Bronchial epithelial cell (primary cell): ENCODE data around the gene CAPN5. TPM values are rescaled to one million over a fixed set of nuclear protein-coding genes. Genes with fewer than 3 reads are reported as not detected.

Experiments used
- DNase-seq: peaks from one replicate; pipeline ENCODE4 v3.0.0-alpha.2; 2010; ENCODE audit warnings: low read depth
- FAIRE-seq: peaks from 2 replicates; lab custom pipeline; 2011; peaks lifted over from hg19 to GRCh38; lab: Jason Lieb, UNC
- H3K27me3 ChIP-seq: 2 replicates; pipeline ENCODE4 v1.5.1; 2011; ENCODE audit warnings: low read length; ENCODE audit not compliant: control insufficient read depth, insufficient read depth
- H3K36me3 ChIP-seq: 2 replicates; pipeline ENCODE4 v1.5.1; 2011; ENCODE audit warnings: low read length; ENCODE audit not compliant: control insufficient read depth, insufficient read depth
- H3K4me3 ChIP-seq: 2 replicates; pipeline ENCODE4 v1.5.1; 2011; ENCODE audit warnings: mild to moderate bottlenecking, low read depth, low read length, control low read depth
- total RNA-seq: library from RNA; depleted of rRNA; stranded (reverse); fragments of >200 nt; gene quantifications from 2 replicates; pipeline ENCODE4 v1.2.1, GENCODE V29; 2014
- TF ChIP-seq, protein P1 (sequence below): IDR thresholded peaks from 2 replicates; pipeline ENCODE4 v1.5.1; 2011; ENCODE audit warnings: mild to moderate bottlenecking, moderate library complexity, low read length, control low read depth, inconsistent platforms; ENCODE audit not compliant: insufficient read depth, severe bottlenecking

The CAPN5 gene
- total RNA-seq, 1 donor from 2014 or later, result 3.2 TPM

DNA sequence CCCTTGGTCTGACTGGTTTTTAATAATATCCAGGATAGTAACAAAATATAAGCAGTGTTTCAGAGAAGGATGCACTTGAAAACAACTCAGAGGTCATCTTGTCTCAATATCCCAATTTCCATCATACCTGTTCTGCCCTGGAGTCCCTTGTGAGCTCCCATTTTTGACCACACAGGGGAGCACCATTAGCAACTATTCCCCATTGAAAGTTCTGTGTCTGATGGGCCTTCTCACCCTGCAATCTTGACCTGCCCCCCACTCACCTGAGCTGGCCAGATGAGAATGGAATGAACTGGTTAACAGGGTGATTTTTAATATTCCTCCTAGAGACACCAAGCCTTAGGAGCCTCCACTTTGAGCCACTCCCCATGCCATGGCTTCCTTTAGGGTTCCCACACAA is 3.8 kb upstream of the CAPN5 start:
- H3K27me3 ChIP-seq, result no peaks in the 10 kb centered on the region
- DNase-seq (peak; percentile 8), FAIRE-seq (no peak)
- no peaks in the 10 kb centered on the region for H3K36me3 ChIP-seq
- no peak overlapping the region for H3K4me3 ChIP-seq
- TF ChIP-seq, protein P1, sequence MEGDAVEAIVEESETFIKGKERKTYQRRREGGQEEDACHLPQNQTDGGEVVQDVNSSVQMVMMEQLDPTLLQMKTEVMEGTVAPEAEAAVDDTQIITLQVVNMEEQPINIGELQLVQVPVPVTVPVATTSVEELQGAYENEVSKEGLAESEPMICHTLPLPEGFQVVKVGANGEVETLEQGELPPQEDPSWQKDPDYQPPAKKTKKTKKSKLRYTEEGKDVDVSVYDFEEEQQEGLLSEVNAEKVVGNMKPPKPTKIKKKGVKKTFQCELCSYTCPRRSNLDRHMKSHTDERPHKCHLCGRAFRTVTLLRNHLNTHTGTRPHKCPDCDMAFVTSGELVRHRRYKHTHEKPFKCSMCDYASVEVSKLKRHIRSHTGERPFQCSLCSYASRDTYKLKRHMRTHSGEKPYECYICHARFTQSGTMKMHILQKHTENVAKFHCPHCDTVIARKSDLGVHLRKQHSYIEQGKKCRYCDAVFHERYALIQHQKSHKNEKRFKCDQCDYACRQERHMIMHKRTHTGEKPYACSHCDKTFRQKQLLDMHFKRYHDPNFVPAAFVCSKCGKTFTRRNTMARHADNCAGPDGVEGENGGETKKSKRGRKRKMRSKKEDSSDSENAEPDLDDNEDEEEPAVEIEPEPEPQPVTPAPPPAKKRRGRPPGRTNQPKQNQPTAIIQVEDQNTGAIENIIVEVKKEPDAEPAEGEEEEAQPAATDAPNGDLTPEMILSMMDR, result peak; percentile 19

DNA sequence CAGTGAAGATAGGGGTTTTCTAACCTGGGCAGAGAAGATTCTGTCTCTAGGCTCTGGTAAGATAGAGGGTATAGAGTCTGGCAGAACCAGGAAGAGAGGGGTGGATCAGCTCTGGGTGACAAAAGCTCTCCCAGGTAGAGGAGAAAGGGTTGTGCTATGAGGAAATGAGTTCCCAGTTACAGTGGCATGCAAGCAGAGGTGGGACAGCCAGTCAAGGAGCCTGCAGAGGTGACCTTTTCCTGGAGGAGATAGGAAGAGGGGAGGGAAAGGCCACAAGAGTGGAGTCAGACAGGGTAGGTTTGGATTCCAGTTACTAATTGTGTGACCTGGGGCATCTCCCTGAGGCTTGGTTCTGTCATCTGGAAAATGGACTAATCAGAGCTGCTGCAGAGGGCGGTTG is 3.4 kb upstream of the CAPN5 start:
- DNase-seq (no peak), FAIRE-seq (peak; percentile 43)
- Histone ChIP-seq H3K36me3 (no peaks in the 10 kb centered on the region), H3K4me3 (no peak overlapping the region), H3K27me3 (no peaks in the 10 kb centered on the region)
- TF ChIP-seq, protein P1, result no peak

- DNase-seq (no peak), FAIRE-seq (no peak)
- TF ChIP-seq, protein P1, result no peak
- no peaks in the 10 kb centered on the region for H3K36me3 ChIP-seq
- H3K27me3 ChIP-seq, result peaks cover 2% of the 10 kb centered on the region
- H3K4me3 ChIP-seq, result no peak overlapping the region
These were observed 2.9 kb upstream of the CAPN5 start for GRCh38 chr11:77063861-77064260.

GRCh38 chr11:77064648-77065217 is 2.0 kb upstream of the CAPN5 start:
- Histone ChIP-seq H3K27me3 (peaks cover 4% of the 10 kb centered on the region), H3K36me3 (no peaks in the 10 kb centered on the region), H3K4me3 (no peak overlapping the region)
- no peak for DNase-seq
- no peak for FAIRE-seq
- TF ChIP-seq, protein P1, result no peak

DNA sequence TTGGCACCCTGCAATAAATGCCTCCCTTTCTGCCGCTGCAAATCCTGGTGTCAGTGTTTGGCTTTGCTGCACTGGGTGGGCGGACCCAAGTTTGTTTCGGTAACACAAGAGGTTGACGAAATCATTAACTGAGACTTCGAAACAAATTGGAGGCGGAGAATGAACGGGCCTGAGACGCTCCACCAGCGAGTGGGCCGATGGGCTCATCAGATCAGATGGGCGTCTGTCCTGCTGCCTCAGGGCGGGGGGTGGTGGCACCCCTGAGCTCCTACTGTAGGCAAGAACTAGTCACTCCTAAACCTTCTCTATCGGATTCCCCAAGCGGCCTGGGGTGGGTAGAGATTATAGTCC is 918 bp upstream of the CAPN5 start:
- H3K4me3 ChIP-seq, result peak overlapping the region; percentile 69
- FAIRE-seq, result no peak
- H3K36me3 ChIP-seq, result no peaks in the 10 kb centered on the region
- H3K27me3 ChIP-seq, result peaks cover 6% of the 10 kb centered on the region
- peak; percentile 30 for DNase-seq
- TF ChIP-seq, protein P1, result no peak

DNA sequence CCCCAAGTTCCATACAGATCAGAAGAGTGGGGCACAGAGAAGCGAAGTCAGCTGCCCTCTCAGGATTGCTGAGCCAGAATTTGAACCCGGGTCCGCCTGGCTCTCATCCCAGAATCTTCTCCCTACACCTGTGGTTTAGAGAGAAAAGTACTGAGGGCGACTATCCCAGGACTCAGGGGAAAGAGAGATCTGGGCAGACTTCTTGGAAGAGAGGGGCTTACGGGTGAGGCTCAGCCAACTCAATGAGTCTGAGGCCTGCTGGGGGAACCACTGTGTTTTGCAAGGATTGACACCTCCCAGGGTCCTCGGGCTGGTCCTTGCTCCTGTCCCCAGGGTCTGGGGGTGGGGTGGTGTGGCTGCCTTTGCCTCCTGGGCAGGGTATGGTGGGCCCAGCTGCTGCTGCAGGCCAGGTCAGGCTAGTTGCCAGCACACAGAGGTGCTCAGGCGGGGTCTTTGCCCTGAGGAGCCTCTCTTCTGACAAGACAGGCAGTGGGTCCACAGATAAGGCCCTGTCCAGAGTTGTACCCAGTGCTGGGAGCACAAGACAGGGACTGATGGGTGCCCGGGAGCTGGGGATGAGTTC is 1.2 kb downstream of the CAPN5 start:
- TF ChIP-seq, protein P1, result no peak
- Histone ChIP-seq H3K4me3 (no peak overlapping the region), H3K36me3 (no peaks in the 10 kb centered on the region), H3K27me3 (peaks cover 6% of the 10 kb centered on the region)
- no peak for DNase-seq
- no peak for FAIRE-seq
